ENCODE results near the gene RPP14.
"Not testable (repeated sequence)": the region's sequence is repeated elsewhere in the genome, so short reads cannot be mapped to it uniquely, and the experiment has no call there.

RPP14 gene

GRCh38 chr3:58274027-58274614 lies 31.9 kb upstream of the RPP14 start:
- Mint-ChIP-seq H3K4me3 (no peak overlapping the region), H3K36me3 (ENCODE audit: low read depth) (peaks cover 56% of the 10 kb centered on the region), H3K27ac (no peak overlapping the region), H3K4me1 (ENCODE audit: low read depth) (peaks cover 9% of the 10 kb centered on the region), H3K27me3 (ENCODE audit: low read depth) (no peaks in the 10 kb centered on the region), H3K9me3 (peaks cover 9% of the 10 kb centered on the region)
- DNase-seq (ENCODE audit: low spot score) = no peak

GRCh38 chr3:58281069-58281468 lies 25.0 kb upstream of the RPP14 start:
- Mint-ChIP-seq H3K27ac (no peak overlapping the region), H3K27me3 (ENCODE audit: low read depth) (no peaks in the 10 kb centered on the region), H3K4me1 (ENCODE audit: low read depth) (no peaks in the 10 kb centered on the region), H3K9me3 (peaks cover 6% of the 10 kb centered on the region), H3K4me3 (no peak overlapping the region), H3K36me3 (ENCODE audit: low read depth) (peaks cover 27% of the 10 kb centered on the region)
- no peak for DNase-seq (ENCODE audit: low spot score)

GRCh38 chr3:58285334-58285733 lies 20.7 kb upstream of the RPP14 start:
- no peaks in the 10 kb centered on the region for H3K4me1 Mint-ChIP-seq (ENCODE audit: low read depth)
- no peaks in the 10 kb centered on the region for H3K27me3 Mint-ChIP-seq (ENCODE audit: low read depth)
- DNase-seq (ENCODE audit: low spot score) = no peak
- peaks cover 13% of the 10 kb centered on the region for H3K36me3 Mint-ChIP-seq (ENCODE audit: low read depth)
- H3K4me3 Mint-ChIP-seq = no peak overlapping the region
- no peak overlapping the region for H3K27ac Mint-ChIP-seq
- H3K9me3 Mint-ChIP-seq = no peaks in the 10 kb centered on the region

GRCh38 chr3:58287354-58287753 lies 18.7 kb upstream of the RPP14 start:
- Mint-ChIP-seq H3K27ac (no peak overlapping the region), H3K36me3 (ENCODE audit: low read depth) (peaks cover 12% of the 10 kb centered on the region), H3K4me1 (ENCODE audit: low read depth) (no peaks in the 10 kb centered on the region), H3K4me3 (no peak overlapping the region), H3K9me3 (no peaks in the 10 kb centered on the region), H3K27me3 (ENCODE audit: low read depth) (no peaks in the 10 kb centered on the region)
- DNase-seq (ENCODE audit: low spot score) = no peak

- H3K36me3 Mint-ChIP-seq (ENCODE audit: low read depth) = peaks cover 14% of the 10 kb centered on the region
- H3K27ac Mint-ChIP-seq = no peak overlapping the region
- H3K4me3 Mint-ChIP-seq = no peak overlapping the region
- H3K9me3 Mint-ChIP-seq = no peaks in the 10 kb centered on the region
- H3K27me3 Mint-ChIP-seq (ENCODE audit: low read depth) = no peaks in the 10 kb centered on the region
- no peaks in the 10 kb centered on the region for H3K4me1 Mint-ChIP-seq (ENCODE audit: low read depth)
- DNase-seq (ENCODE audit: low spot score) = no peak
Measured at GRCh38 chr3:58288011-58288728, 17.9 kb upstream of the RPP14 start.

GRCh38 chr3:58288964-58289613 lies 17.0 kb upstream of the RPP14 start:
- not testable (repeated sequence) for H3K27ac Mint-ChIP-seq; H3K27me3 Mint-ChIP-seq (ENCODE audit: low read depth); DNase-seq (ENCODE audit: low spot score); H3K4me1 Mint-ChIP-seq (ENCODE audit: low read depth); H3K4me3 Mint-ChIP-seq; H3K9me3 Mint-ChIP-seq
- H3K36me3 Mint-ChIP-seq (ENCODE audit: low read depth) = peaks cover 14% of the 10 kb centered on the region

- peaks cover 13% of the 10 kb centered on the region for H3K36me3 Mint-ChIP-seq (ENCODE audit: low read depth)
- H3K27ac Mint-ChIP-seq; H3K4me1 Mint-ChIP-seq (ENCODE audit: low read depth); H3K27me3 Mint-ChIP-seq (ENCODE audit: low read depth); H3K4me3 Mint-ChIP-seq; DNase-seq (ENCODE audit: low spot score); H3K9me3 Mint-ChIP-seq: not testable (repeated sequence)
Measured at GRCh38 chr3:58290446-58290845, 15.6 kb upstream of the RPP14 start.

GRCh38 chr3:58291671-58292338 lies 14.2 kb upstream of the RPP14 start:
- DNase-seq (ENCODE audit: low spot score) = no peak
- Mint-ChIP-seq H3K27me3 (ENCODE audit: low read depth) (no peaks in the 10 kb centered on the region), H3K27ac (no peak overlapping the region), H3K4me3 (no peak overlapping the region), H3K4me1 (ENCODE audit: low read depth) (no peaks in the 10 kb centered on the region), H3K36me3 (ENCODE audit: low read depth) (peaks cover 13% of the 10 kb centered on the region), H3K9me3 (no peaks in the 10 kb centered on the region)

GRCh38 chr3:58292866-58293265 lies 13.2 kb upstream of the RPP14 start:
- no peaks in the 10 kb centered on the region for H3K4me1 Mint-ChIP-seq (ENCODE audit: low read depth)
- no peak for DNase-seq (ENCODE audit: low spot score)
- H3K27me3 Mint-ChIP-seq (ENCODE audit: low read depth) = no peaks in the 10 kb centered on the region
- H3K36me3 Mint-ChIP-seq (ENCODE audit: low read depth) = peaks cover 13% of the 10 kb centered on the region
- H3K9me3 Mint-ChIP-seq = no peaks in the 10 kb centered on the region
- H3K27ac Mint-ChIP-seq = no peak overlapping the region
- H3K4me3 Mint-ChIP-seq = no peak overlapping the region

- Mint-ChIP-seq H3K4me3 (no peak overlapping the region), H3K27me3 (ENCODE audit: low read depth) (no peaks in the 10 kb centered on the region), H3K4me1 (ENCODE audit: low read depth) (no peaks in the 10 kb centered on the region), H3K27ac (no peak overlapping the region), H3K9me3 (no peaks in the 10 kb centered on the region), H3K36me3 (ENCODE audit: low read depth) (peaks cover 10% of the 10 kb centered on the region)
- DNase-seq (ENCODE audit: low spot score) = no peak
Measured at GRCh38 chr3:58293516-58293915, 12.5 kb upstream of the RPP14 start.

GRCh38 chr3:58296269-58296668 lies 9.8 kb upstream of the RPP14 start:
- H3K36me3 Mint-ChIP-seq (ENCODE audit: low read depth) = peaks cover 6% of the 10 kb centered on the region
- no peak overlapping the region for H3K4me3 Mint-ChIP-seq
- H3K4me1 Mint-ChIP-seq (ENCODE audit: low read depth) = no peaks in the 10 kb centered on the region
- H3K27ac Mint-ChIP-seq = no peak overlapping the region
- no peak for DNase-seq (ENCODE audit: low spot score)
- peaks cover 1% of the 10 kb centered on the region for H3K9me3 Mint-ChIP-seq
- peaks cover 5% of the 10 kb centered on the region for H3K27me3 Mint-ChIP-seq (ENCODE audit: low read depth)

GRCh38 chr3:58296843-58297242 lies 9.2 kb upstream of the RPP14 start:
- Mint-ChIP-seq H3K9me3 (peaks cover 7% of the 10 kb centered on the region), H3K4me3 (no peak overlapping the region), H3K36me3 (ENCODE audit: low read depth) (peaks cover 4% of the 10 kb centered on the region), H3K27ac (no peak overlapping the region), H3K27me3 (ENCODE audit: low read depth) (peaks cover 7% of the 10 kb centered on the region), H3K4me1 (ENCODE audit: low read depth) (no peaks in the 10 kb centered on the region)
- no peak for DNase-seq (ENCODE audit: low spot score)

- Mint-ChIP-seq H3K9me3 (peaks cover 12% of the 10 kb centered on the region), H3K27me3 (ENCODE audit: low read depth) (peaks cover 7% of the 10 kb centered on the region), H3K4me1 (ENCODE audit: low read depth) (no peaks in the 10 kb centered on the region), H3K4me3 (no peak overlapping the region), H3K36me3 (ENCODE audit: low read depth) (peaks cover 3% of the 10 kb centered on the region), H3K27ac (no peak overlapping the region)
- no peak for DNase-seq (ENCODE audit: low spot score)
Measured at GRCh38 chr3:58298190-58298589, 7.9 kb upstream of the RPP14 start.

GRCh38 chr3:58299075-58299474 lies 7.0 kb upstream of the RPP14 start:
- Mint-ChIP-seq H3K4me1 (ENCODE audit: low read depth) (no peaks in the 10 kb centered on the region), H3K27ac (no peak overlapping the region), H3K27me3 (ENCODE audit: low read depth) (peaks cover 7% of the 10 kb centered on the region), H3K4me3 (no peak overlapping the region), H3K36me3 (ENCODE audit: low read depth) (peaks cover 3% of the 10 kb centered on the region), H3K9me3 (peaks cover 12% of the 10 kb centered on the region)
- no peak for DNase-seq (ENCODE audit: low spot score)
